Stimulated activated CD8-positive, alpha-beta memory T cell treated with anti-CD3 and anti-CD28 coated beads, Interleukin-7, amount 100 ng/mL, for 48 hours (primary cell): Measurements from ENCODE around the gene TREH.

Experiments used
- DNase-seq, 2 donors: peaks; one replicate each; pipeline ENCODE4 v3.0.0-alpha.2; 2020; ENCODE audit warnings: low read depth in 1 of 2; ENCODE audit errors: extremely low read depth in 1 of 2

TREH gene

GRCh38 chr11:118652681-118653181 is 26.7 kb downstream of the TREH start:
- DNase-seq: no peak

- no peak for DNase-seq
Measured at GRCh38 chr11:118651820-118652219, 27.6 kb downstream of the TREH start.

- DNase-seq: no peak
Measured at GRCh38 chr11:118650366-118650765, 29.1 kb downstream of the TREH start.

GRCh38 chr11:118649941-118650340 is 29.5 kb downstream of the TREH start:
- no peak for DNase-seq

GRCh38 chr11:118648291-118648690 is 31.2 kb downstream of the TREH start:
- DNase-seq: no peak

GRCh38 chr11:118646393-118646792 is 33.1 kb downstream of the TREH start:
- DNase-seq: no peak

- DNase-seq: no peak
Measured at GRCh38 chr11:118645066-118645715, 34.3 kb downstream of the TREH start.

- DNase-seq: no peak
Measured at GRCh38 chr11:118644496-118644895, 35.0 kb downstream of the TREH start.

- DNase-seq: no peak
Measured at GRCh38 chr11:118643995-118644345, 35.5 kb downstream of the TREH start.

GRCh38 chr11:118643142-118643994 is 36.1 kb downstream of the TREH start:
- no peak for DNase-seq

- DNase-seq: no peak
Measured at GRCh38 chr11:118641397-118642019, 37.9 kb downstream of the TREH start.

- no peak for DNase-seq
Measured at GRCh38 chr11:118640332-118641154, 38.9 kb downstream of the TREH start.

GRCh38 chr11:118639899-118640298 is 39.6 kb downstream of the TREH start:
- DNase-seq: no peak

GRCh38 chr11:118638726-118639125 is 40.7 kb downstream of the TREH start:
- DNase-seq: no peak

- DNase-seq: no peak
Measured at GRCh38 chr11:118636569-118637290, 42.7 kb downstream of the TREH start.

- DNase-seq: no peak
Measured at GRCh38 chr11:118635642-118636041, 43.8 kb downstream of the TREH start.

GRCh38 chr11:118635237-118635591 is 44.2 kb downstream of the TREH start:
- no peak for DNase-seq

GRCh38 chr11:118634431-118635236 is 44.8 kb downstream of the TREH start:
- no peak for DNase-seq

- DNase-seq: no peak
Measured at GRCh38 chr11:118633979-118634378, 45.5 kb downstream of the TREH start.

- no peak for DNase-seq
Measured at GRCh38 chr11:118633319-118633690, 46.1 kb downstream of the TREH start.
